Measurements from ENCODE around the gene ANP32B. TPM values are rescaled to one million over a fixed set of nuclear protein-coding genes. Genes with fewer than 3 reads are reported as not detected.
"Not testable (repeated sequence)": the region's sequence is repeated elsewhere in the genome, so short reads cannot be mapped to it uniquely, and the experiment has no call there.

Gene ANP32B
- total RNA-seq, 1 donor from 2014 or later = 98.5 TPM

DNA sequence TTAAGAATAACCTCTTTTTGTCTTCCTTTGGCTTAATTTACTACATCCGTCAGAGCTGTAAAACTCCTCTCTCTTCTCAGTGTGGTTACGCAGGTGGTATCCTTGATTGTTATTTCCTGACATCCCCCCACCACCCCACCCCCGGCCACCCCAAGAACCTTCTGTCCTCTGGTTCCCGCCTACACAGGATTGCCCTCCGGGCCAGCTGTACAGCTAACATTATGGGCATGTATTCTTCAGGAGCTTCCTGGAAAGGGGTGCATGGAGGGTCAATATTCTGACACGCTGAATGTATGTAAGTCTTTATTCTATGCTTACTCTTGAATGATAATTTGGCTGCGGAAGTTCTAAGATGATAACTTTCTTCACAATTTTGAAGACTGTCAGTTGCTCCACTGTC, 13.0 kb upstream of the ANP32B start:
- Histone ChIP-seq H4K20me1 (ENCODE audit: insufficient read depth, low read length) (no peaks in the 10 kb centered on the region), H3K4me1 (ENCODE audit: insufficient read depth, low read length) (no peaks in the 10 kb centered on the region), H3K9me3 (ENCODE audit: insufficient read depth, low read depth, low read length) (no peaks in the 10 kb centered on the region), H3K27me3 (ENCODE audit: insufficient read depth, low read length) (peaks cover 8% of the 10 kb centered on the region), H2AFZ (ENCODE audit: low read depth, low read length) (no peak overlapping the region), H3K27ac (ENCODE audit: low read depth, low read length) (no peak overlapping the region), H3K36me3 (ENCODE audit: insufficient read depth, low read length) (no peaks in the 10 kb centered on the region), H3K4me3 (ENCODE audit: insufficient read depth, low read depth, low read length) (no peak overlapping the region), H3K4me2 (ENCODE audit: low read length) (no peak overlapping the region), H3K79me2 (ENCODE audit: insufficient read depth, low read length) (no peaks in the 10 kb centered on the region), H3K9ac (ENCODE audit: low read length) (no peak overlapping the region)
- Mint-ChIP-seq H3K27me3 (ENCODE audit: low read depth, unreplicated experiment) (peaks cover 33% of the 10 kb centered on the region), H3K36me3 (ENCODE audit: low read depth, unreplicated experiment) (no peaks in the 10 kb centered on the region), H3K4me1 (ENCODE audit: low read depth, unreplicated experiment) (peaks cover 2% of the 10 kb centered on the region), H3K27ac (ENCODE audit: unreplicated experiment) (no peak overlapping the region), H3K4me3 (ENCODE audit: unreplicated experiment) (no peak overlapping the region), H3K9me3 (ENCODE audit: unreplicated experiment) (peaks cover 2% of the 10 kb centered on the region)
- DNase-seq (ENCODE audit: low read depth) = no peak
- no peak for FAIRE-seq
- TF ChIP-seq EZH2 (IDR thresholded peaks at IDR 0.05; ENCODE audit: insufficient read depth, low read length) = no peak
- TF ChIP-seq, protein P1, sequence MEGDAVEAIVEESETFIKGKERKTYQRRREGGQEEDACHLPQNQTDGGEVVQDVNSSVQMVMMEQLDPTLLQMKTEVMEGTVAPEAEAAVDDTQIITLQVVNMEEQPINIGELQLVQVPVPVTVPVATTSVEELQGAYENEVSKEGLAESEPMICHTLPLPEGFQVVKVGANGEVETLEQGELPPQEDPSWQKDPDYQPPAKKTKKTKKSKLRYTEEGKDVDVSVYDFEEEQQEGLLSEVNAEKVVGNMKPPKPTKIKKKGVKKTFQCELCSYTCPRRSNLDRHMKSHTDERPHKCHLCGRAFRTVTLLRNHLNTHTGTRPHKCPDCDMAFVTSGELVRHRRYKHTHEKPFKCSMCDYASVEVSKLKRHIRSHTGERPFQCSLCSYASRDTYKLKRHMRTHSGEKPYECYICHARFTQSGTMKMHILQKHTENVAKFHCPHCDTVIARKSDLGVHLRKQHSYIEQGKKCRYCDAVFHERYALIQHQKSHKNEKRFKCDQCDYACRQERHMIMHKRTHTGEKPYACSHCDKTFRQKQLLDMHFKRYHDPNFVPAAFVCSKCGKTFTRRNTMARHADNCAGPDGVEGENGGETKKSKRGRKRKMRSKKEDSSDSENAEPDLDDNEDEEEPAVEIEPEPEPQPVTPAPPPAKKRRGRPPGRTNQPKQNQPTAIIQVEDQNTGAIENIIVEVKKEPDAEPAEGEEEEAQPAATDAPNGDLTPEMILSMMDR (IDR thresholded peaks at IDR 0.05; ENCODE audit: insufficient read depth, low read depth, low read length) = no peak

DNA sequence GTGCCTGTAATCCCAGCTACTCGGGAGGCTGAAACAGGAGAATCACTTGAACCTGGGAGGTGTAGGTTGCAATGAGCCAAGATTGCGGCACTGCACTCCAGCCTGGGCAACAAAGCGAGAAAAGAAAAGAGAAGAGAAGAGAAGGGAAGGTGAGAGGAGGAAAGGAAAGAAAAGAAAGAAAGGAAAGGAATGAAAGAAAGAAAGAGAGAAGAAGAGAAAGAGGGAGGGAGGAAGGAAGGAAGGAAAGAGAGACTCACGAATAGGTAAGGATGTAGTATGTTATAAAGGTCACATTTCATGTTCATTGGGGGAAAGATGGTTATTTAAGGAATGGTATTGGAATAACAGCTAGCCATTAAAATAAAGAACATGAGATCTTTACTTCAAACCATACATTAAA, 10.4 kb upstream of the ANP32B start:
- H3K9ac ChIP-seq (ENCODE audit: low read length) = no peak overlapping the region
- no peaks in the 10 kb centered on the region for H3K36me3 ChIP-seq (ENCODE audit: insufficient read depth, low read length)
- H3K4me1 ChIP-seq (ENCODE audit: insufficient read depth, low read length) = no peaks in the 10 kb centered on the region
- H3K4me1 Mint-ChIP-seq (ENCODE audit: low read depth, unreplicated experiment) = peaks cover 2% of the 10 kb centered on the region
- no peak for FAIRE-seq
- no peak overlapping the region for H3K27ac ChIP-seq (ENCODE audit: low read depth, low read length)
- DNase-seq (ENCODE audit: low read depth) = no peak
- no peak overlapping the region for H3K4me3 Mint-ChIP-seq (ENCODE audit: unreplicated experiment)
- TF ChIP-seq EZH2 (IDR thresholded peaks at IDR 0.05; ENCODE audit: insufficient read depth, low read length) = no peak
- TF ChIP-seq, protein P1 (IDR thresholded peaks at IDR 0.05; ENCODE audit: insufficient read depth, low read depth, low read length) = no peak
- H3K9me3 ChIP-seq (ENCODE audit: insufficient read depth, low read depth, low read length) = no peaks in the 10 kb centered on the region
- H3K36me3 Mint-ChIP-seq (ENCODE audit: low read depth, unreplicated experiment) = no peaks in the 10 kb centered on the region
- no peak overlapping the region for H3K27ac Mint-ChIP-seq (ENCODE audit: unreplicated experiment)
- H3K4me3 ChIP-seq (ENCODE audit: insufficient read depth, low read depth, low read length) = no peak overlapping the region
- H3K27me3 Mint-ChIP-seq (ENCODE audit: low read depth, unreplicated experiment) = peaks cover 28% of the 10 kb centered on the region
- H3K79me2 ChIP-seq (ENCODE audit: insufficient read depth, low read length) = no peaks in the 10 kb centered on the region
- peaks cover 2% of the 10 kb centered on the region for H3K9me3 Mint-ChIP-seq (ENCODE audit: unreplicated experiment)
- no peak overlapping the region for H2AFZ ChIP-seq (ENCODE audit: low read depth, low read length)
- H3K4me2 ChIP-seq (ENCODE audit: low read length) = no peak overlapping the region
- H3K27me3 ChIP-seq (ENCODE audit: insufficient read depth, low read length) = peaks cover 3% of the 10 kb centered on the region
- no peaks in the 10 kb centered on the region for H4K20me1 ChIP-seq (ENCODE audit: insufficient read depth, low read length)

DNA sequence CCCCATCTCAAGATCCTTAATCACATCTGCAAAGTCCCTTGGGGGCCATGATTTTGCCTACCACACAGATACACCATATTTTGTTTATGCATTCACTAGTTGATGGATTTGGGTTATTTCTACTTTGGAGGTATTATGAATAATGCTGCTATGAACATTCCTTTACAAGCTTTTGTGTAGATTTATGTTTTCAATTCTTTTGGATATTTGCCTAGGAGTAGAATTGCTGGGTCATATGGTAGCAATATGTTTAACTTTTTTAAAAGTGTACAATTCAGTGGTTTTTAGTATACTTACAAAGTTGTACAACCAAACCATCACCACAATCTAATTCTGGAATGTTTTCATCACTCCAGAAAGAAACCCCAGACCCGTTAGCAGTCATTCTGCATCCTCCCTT, 7.8 kb upstream of the ANP32B start:
- Histone ChIP-seq H3K4me1 (ENCODE audit: insufficient read depth, low read length) (no peaks in the 10 kb centered on the region), H3K9me3 (ENCODE audit: insufficient read depth, low read depth, low read length) (no peaks in the 10 kb centered on the region), H3K4me2 (ENCODE audit: low read length) (no peak overlapping the region), H3K79me2 (ENCODE audit: insufficient read depth, low read length) (no peaks in the 10 kb centered on the region), H3K4me3 (ENCODE audit: insufficient read depth, low read depth, low read length) (no peak overlapping the region), H3K27me3 (ENCODE audit: insufficient read depth, low read length) (no peaks in the 10 kb centered on the region), H3K36me3 (ENCODE audit: insufficient read depth, low read length) (no peaks in the 10 kb centered on the region), H2AFZ (ENCODE audit: low read depth, low read length) (no peak overlapping the region), H4K20me1 (ENCODE audit: insufficient read depth, low read length) (no peaks in the 10 kb centered on the region), H3K27ac (ENCODE audit: low read depth, low read length) (no peak overlapping the region), H3K9ac (ENCODE audit: low read length) (no peak overlapping the region)
- Mint-ChIP-seq H3K4me3 (ENCODE audit: unreplicated experiment) (no peak overlapping the region), H3K27ac (ENCODE audit: unreplicated experiment) (no peak overlapping the region), H3K36me3 (ENCODE audit: low read depth, unreplicated experiment) (no peaks in the 10 kb centered on the region), H3K27me3 (ENCODE audit: low read depth, unreplicated experiment) (peaks cover 29% of the 10 kb centered on the region), H3K9me3 (ENCODE audit: unreplicated experiment) (peaks cover 2% of the 10 kb centered on the region), H3K4me1 (ENCODE audit: low read depth, unreplicated experiment) (peaks cover under 1% of the 10 kb centered on the region)
- DNase-seq (ENCODE audit: low read depth) (no peak), FAIRE-seq (no peak)
- no peak for TF ChIP-seq EZH2 (IDR thresholded peaks at IDR 0.05; ENCODE audit: insufficient read depth, low read length)
- TF ChIP-seq, protein P1 (IDR thresholded peaks at IDR 0.05; ENCODE audit: insufficient read depth, low read depth, low read length) = no peak

DNA sequence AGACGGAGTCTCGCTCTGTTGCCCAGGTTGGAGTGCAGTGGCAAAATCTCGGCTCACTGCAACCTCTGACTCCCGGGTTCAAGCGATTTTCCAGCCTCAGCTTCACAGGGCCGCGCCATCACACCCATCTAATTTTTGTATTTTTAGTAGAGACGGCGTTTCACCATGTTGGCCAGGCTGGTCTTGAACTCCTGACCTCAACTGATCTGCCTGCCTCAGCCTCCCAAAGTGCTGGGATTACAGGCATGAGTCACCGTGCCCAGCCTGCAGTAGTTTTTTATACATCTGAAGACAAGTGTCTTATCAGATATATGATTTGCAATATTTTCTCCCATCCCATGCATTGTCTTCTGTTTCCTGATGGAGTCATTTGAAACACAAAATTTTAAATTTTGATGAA, 6.5 kb upstream of the ANP32B start:
- not testable (repeated sequence) for H3K27me3 ChIP-seq (ENCODE audit: insufficient read depth, low read length)
- H3K27me3 Mint-ChIP-seq (ENCODE audit: low read depth, unreplicated experiment) = peaks cover 26% of the 10 kb centered on the region

More for the DNA sequence above, 6.5 kb upstream of the ANP32B start:
- not testable (repeated sequence) for H3K4me3 ChIP-seq (ENCODE audit: insufficient read depth, low read depth, low read length); H3K79me2 ChIP-seq (ENCODE audit: insufficient read depth, low read length); FAIRE-seq; H3K27ac Mint-ChIP-seq (ENCODE audit: unreplicated experiment); H3K27ac ChIP-seq (ENCODE audit: low read depth, low read length); H3K9me3 ChIP-seq (ENCODE audit: insufficient read depth, low read depth, low read length); DNase-seq (ENCODE audit: low read depth); H3K4me1 ChIP-seq (ENCODE audit: insufficient read depth, low read length); H3K9ac ChIP-seq (ENCODE audit: low read length); H3K4me3 Mint-ChIP-seq (ENCODE audit: unreplicated experiment); H3K36me3 Mint-ChIP-seq (ENCODE audit: low read depth, unreplicated experiment); H3K9me3 Mint-ChIP-seq (ENCODE audit: unreplicated experiment); H2AFZ ChIP-seq (ENCODE audit: low read depth, low read length); H4K20me1 ChIP-seq (ENCODE audit: insufficient read depth, low read length); H3K4me2 ChIP-seq (ENCODE audit: low read length); H3K36me3 ChIP-seq (ENCODE audit: insufficient read depth, low read length)
- peaks cover 11% of the 10 kb centered on the region for H3K4me1 Mint-ChIP-seq (ENCODE audit: low read depth, unreplicated experiment)

All from astrocyte (in vitro differentiated cells and primary cell).